GM23338 (cell line): Measurements from ENCODE around the gene ZMYM4. TPM values are rescaled to one million over a fixed set of nuclear protein-coding genes. Genes with fewer than 3 reads are reported as not detected.

Experiments used
- ATAC-seq: fragments of 200-7000 bp; cut with Tn5 transposase; 3 replicates; pipeline ENCODE4 v1.9.1; 2020
- DNase-seq: peaks from one replicate; pipeline ENCODE4 v3.0.0-alpha.2; 2015; ENCODE audit warnings: low spot score
- H2AFZ ChIP-seq: fragments of 200-600 bp; sonication (generic); 2 replicates; pipeline ENCODE4 v1.8.0; 2016; ENCODE audit warnings: antibody characterized with exemption, mild to moderate bottlenecking, moderate library complexity
- H3F3A ChIP-seq: fragments of 200-600 bp; sonication (generic); replicated peaks from 2 replicates; pipeline ENCODE4 v1.8.0; 2017; ENCODE audit warnings: antibody characterized with exemption, mixed run types, low read depth
- H3K27ac ChIP-seq: fragments of 200-600 bp; sonication (generic); 2 replicates; pipeline ENCODE4 v1.6.1; 2016; ENCODE audit warnings: low read depth
- H3K27me3 ChIP-seq: fragments of 200-600 bp; sonication (generic); 2 replicates; pipeline ENCODE4 v1.8.0; 2016; ENCODE audit warnings: mild to moderate bottlenecking, mixed run types, moderate library complexity; ENCODE audit not compliant: insufficient read depth
- H3K36me3 ChIP-seq: fragments of 200-600 bp; sonication (generic); 2 replicates; pipeline ENCODE4 v1.8.0; 2016; ENCODE audit warnings: mild to moderate bottlenecking; ENCODE audit not compliant: insufficient read depth
- H3K4me1 ChIP-seq: fragments of 200-600 bp; sonication (generic); 2 replicates; pipeline ENCODE4 v1.8.0; 2016; ENCODE audit warnings: mild to moderate bottlenecking, moderate library complexity; ENCODE audit not compliant: insufficient read depth
- H3K4me2 ChIP-seq: fragments of 200-600 bp; sonication (generic); 2 replicates; pipeline ENCODE4 v1.7.1; 2017; ENCODE audit warnings: mixed run types
- H3K4me3 ChIP-seq: fragments of 200-600 bp; sonication (generic); 2 replicates; pipeline ENCODE4 v1.6.1; 2016; ENCODE audit warnings: mixed run types
- H3K79me2 ChIP-seq: fragments of 200-600 bp; sonication (generic); replicated peaks from 2 replicates; pipeline ENCODE4 v1.8.0; 2017; ENCODE audit warnings: mild to moderate bottlenecking; ENCODE audit not compliant: insufficient read depth
- H3K9me2 ChIP-seq: fragments of 200-600 bp; sonication (generic); 2 replicates; pipeline ENCODE4 v1.8.0; 2017; ENCODE audit not compliant: insufficient read depth
- H4K20me1 ChIP-seq: fragments of 200-600 bp; sonication (generic); replicated peaks from 2 replicates; pipeline ENCODE4 v1.8.0; 2017; ENCODE audit warnings: mild to moderate bottlenecking; ENCODE audit not compliant: insufficient read depth
- H3K27ac Mint-ChIP-seq: 2 replicates; pipeline ENCODE4 v1.8.0; 2020; ENCODE audit warnings: inconsistent platforms, mild to moderate bottlenecking, moderate library complexity, mixed read lengths
- H3K27me3 Mint-ChIP-seq: 3 replicates; pipeline ENCODE4 v1.8.0; 2022; ENCODE audit warnings: low read depth, mild to moderate bottlenecking, moderate library complexity, mixed read lengths, inconsistent platforms; ENCODE audit not compliant: insufficient read depth, poor library complexity
- H3K36me3 Mint-ChIP-seq: 3 replicates; pipeline ENCODE4 v1.8.0; 2021; ENCODE audit warnings: low read depth, mild to moderate bottlenecking, inconsistent platforms, moderate library complexity, mixed read lengths
- H3K4me1 Mint-ChIP-seq: 3 replicates; pipeline ENCODE4 v1.8.0; 2020; ENCODE audit warnings: mild to moderate bottlenecking, inconsistent platforms, mixed read lengths
- H3K4me3 Mint-ChIP-seq: 3 replicates; pipeline ENCODE4 v1.8.0; 2021; ENCODE audit warnings: moderate library complexity, mild to moderate bottlenecking, inconsistent platforms, mixed read lengths
- H3K9me3 Mint-ChIP-seq: 3 replicates; pipeline ENCODE4 v1.8.0; 2020; ENCODE audit warnings: moderate library complexity, mild to moderate bottlenecking, inconsistent platforms, mixed read lengths
- CREB1 ChIP-seq: fragments of 250-450 bp; sonication (Bioruptor Pico); IDR thresholded peaks from 2 replicates; pipeline ENCODE4 v1.5.0; 2020; ENCODE audit warnings: low read depth, mild to moderate bottlenecking, moderate library complexity
- CTCF ChIP-seq, 2 experiments: fragments of 200-600 bp in 1 of 2; sonication (generic) in 1 of 2; conservative IDR thresholded peaks; 2 replicates each; pipeline versions ENCODE4 v1.5.1 to v1.6.1; 2016 to 2017; ENCODE audit warnings: antibody characterized with exemption in 2 of 2, low read depth in 2 of 2, mild to moderate bottlenecking in 2 of 2, moderate library complexity in 1 of 2
- ETS1 ChIP-seq: IDR thresholded peaks from 2 replicates; pipeline ENCODE4 v1.6.1; 2016; ENCODE audit warnings: antibody characterized with exemption
- EZH2 ChIP-seq: fragments of 200-600 bp; sonication (generic); IDR thresholded peaks from one replicate; pipeline ENCODE4 v1.8.0; 2017; ENCODE audit warnings: antibody characterized with exemption, mild to moderate bottlenecking, low read depth; ENCODE audit not compliant: unreplicated experiment
- EZH2phosphoT487 ChIP-seq: fragments of 200-600 bp; sonication (generic); IDR thresholded peaks from one replicate; pipeline ENCODE4 v1.8.1; 2018; ENCODE audit warnings: antibody characterized with exemption; ENCODE audit not compliant: unreplicated experiment
- JUNB ChIP-seq: IDR thresholded peaks from one replicate; pipeline ENCODE4 v1.6.1; 2016; ENCODE audit warnings: antibody characterized with exemption; ENCODE audit not compliant: unreplicated experiment
- NANOG ChIP-seq: IDR thresholded peaks from 2 replicates; pipeline ENCODE4 v1.6.1; 2016; ENCODE audit warnings: antibody characterized with exemption, borderline replicate concordance
- POLR2AphosphoS5 ChIP-seq: IDR thresholded peaks from 2 replicates; pipeline ENCODE4 v1.6.1; 2016; ENCODE audit warnings: antibody characterized with exemption, low read depth
- STAT1 ChIP-seq: IDR thresholded peaks from one replicate; pipeline ENCODE4 v1.6.1; 2016; ENCODE audit warnings: antibody characterized with exemption; ENCODE audit not compliant: unreplicated experiment
- ZNF114 ChIP-seq: fragments of 250-450 bp; sonication (Bioruptor Pico); IDR thresholded peaks from 2 replicates; pipeline ENCODE4 v1.5.0; 2020; ENCODE audit warnings: mild to moderate bottlenecking, moderate library complexity
- ZNF331 ChIP-seq: fragments of 250-450 bp; sonication (Bioruptor Pico); IDR thresholded peaks from 2 replicates; pipeline ENCODE4 v1.5.0; 2020; ENCODE audit warnings: low read depth, mild to moderate bottlenecking, moderate library complexity
- ZNF462 ChIP-seq: fragments of 250-450 bp; sonication (Bioruptor Pico); IDR thresholded peaks from 2 replicates; pipeline ENCODE4 v1.5.0; 2020; ENCODE audit warnings: mild to moderate bottlenecking, moderate library complexity
- polyA plus RNA-seq: library from polyadenylated mRNA; unstranded; fragments of >200 nt; fragmentation: Nextera tagmentation; extraction: Ambion mirVana; gene quantifications from 2 replicates; pipeline ENCODE4 v1.2.1, GENCODE V29; 2016
- total RNA-seq: library from RNA; depleted of rRNA; stranded (reverse); fragments of >200 nt; shearing (Covaris generic); gene quantifications from 2 replicates; pipeline ENCODE4 v1.2.3, GENCODE V29; 2014

The ZMYM4 gene
- total and polyA plus RNA-seq, 2 experiments from 2014 or later = 65.4 to 68.5 TPM

- Histone ChIP-seq H3K4me1 (no peaks in the 10 kb centered on the region), H2AFZ (no peak overlapping the region), H3K27me3 (no peaks in the 10 kb centered on the region), H3K36me3 (peaks cover 2% of the 10 kb centered on the region; the same call in 1 of the 2 replicates), H3K79me2 (peaks cover 71% of the 10 kb centered on the region), H3K4me3 (no peak overlapping the region), H3K9me2 (no peaks in the 10 kb centered on the region), H3K4me2 (no peak overlapping the region), H3K27ac (no peak overlapping the region), H4K20me1 (peaks cover 5% of the 10 kb centered on the region; the same call in 1 of the 2 replicates), H3F3A (no peaks in the 10 kb centered on the region)
- no peak overlapping the region for H3K4me3 Mint-ChIP-seq
- DNase-seq = no peak
- no peak for TF ChIP-seq STAT1
- TF ChIP-seq JUNB = no peak
- TF ChIP-seq ZNF331 (CRISPR knock-in tag) = no peak
- no peak for TF ChIP-seq CREB1
- no peak for TF ChIP-seq EZH2phosphoT487
- peaks cover 12% of the 10 kb centered on the region; the same call in 2 of the 3 replicates for H3K36me3 Mint-ChIP-seq
- no peak overlapping the region for H3K27ac Mint-ChIP-seq
- peaks cover 4% of the 10 kb centered on the region for H3K27me3 Mint-ChIP-seq
- no peaks in the 10 kb centered on the region for H3K9me3 Mint-ChIP-seq
- no peak for ATAC-seq
- H3K4me1 Mint-ChIP-seq = no peaks in the 10 kb centered on the region; the same call in 2 of the 3 replicates
Measured at GRCh38 chr1:35315649-35316048, 47.1 kb downstream of the ZMYM4 start.

GRCh38 chr1:35316264-35316663, 47.8 kb downstream of the ZMYM4 start:
- H3K4me2 ChIP-seq = no peak overlapping the region
- DNase-seq = no peak
- Mint-ChIP-seq H3K27me3 (peaks cover 3% of the 10 kb centered on the region), H3K9me3 (no peaks in the 10 kb centered on the region), H3K4me1 (no peaks in the 10 kb centered on the region; the same call in 2 of the 3 replicates), H3K4me3 (no peak overlapping the region), H3K27ac (no peak overlapping the region), H3K36me3 (peaks cover 6% of the 10 kb centered on the region; the same call in 2 of the 3 replicates)
- H3K79me2 ChIP-seq = peaks cover 71% of the 10 kb centered on the region
- ATAC-seq = no peak
- no peak overlapping the region for H3K4me3 ChIP-seq
- H3K4me1 ChIP-seq = no peaks in the 10 kb centered on the region
- H3K27me3 ChIP-seq = no peaks in the 10 kb centered on the region
- no peak overlapping the region for H2AFZ ChIP-seq
- no peak overlapping the region for H3K27ac ChIP-seq
- no peaks in the 10 kb centered on the region for H3K9me2 ChIP-seq
- H3F3A ChIP-seq = no peaks in the 10 kb centered on the region
- 0 out of 2 replicates have a peak, but pooled peaks cover 5% of the 10 kb centered on the region for H4K20me1 ChIP-seq
- no peaks in the 10 kb centered on the region for H3K36me3 ChIP-seq
- no peak for TF ChIP-seq EZH2
- no peak for TF ChIP-seq NANOG
- TF ChIP-seq CTCF (conservative IDR thresholded peaks at IDR 0.05; ENCODE audit: low read depth in 2 of 2) = no peak
- TF ChIP-seq CREB1 = no peak
- no peak for TF ChIP-seq EZH2phosphoT487
- TF ChIP-seq ZNF462 (CRISPR knock-in tag) = no peak
- TF ChIP-seq JUNB = no peak
- TF ChIP-seq POLR2AphosphoS5 = no peak
- TF ChIP-seq ZNF114 (CRISPR knock-in tag) = no peak
- no peak for TF ChIP-seq STAT1
- no peak for TF ChIP-seq ZNF331 (CRISPR knock-in tag)
- no peak for TF ChIP-seq ETS1
